Left hindlimb (tissue), 1 donor: Measurements from ENCODE around the gene FBXO42.
"Not testable (repeated sequence)": the region's sequence is repeated elsewhere in the genome, so short reads cannot be mapped to it uniquely, and the experiment has no call there.

ENCODE experiments used
- DNase-seq: peaks from one replicate; pipeline ENCODE4 v3.0.0-alpha.2; 2018

FBXO42 gene

GRCh38 chr1:16241221-16241708 lies 111.0 kb downstream of the FBXO42 start:
- DNase-seq, result no peak

GRCh38 chr1:16239972-16240491 lies 112.2 kb downstream of the FBXO42 start:
- DNase-seq, result no peak

- DNase-seq, result no peak
Measured at GRCh38 chr1:16237343-16237830, 114.9 kb downstream of the FBXO42 start.

- DNase-seq, result peak; percentile 95
Measured at GRCh38 chr1:16236511-16237342, 115.6 kb downstream of the FBXO42 start, which contains the start of gene CPLANE2. CPLANE2 (minus strand) TSS chr1:16237183; CDS start chr1:16236742, 441 bp downstream.

GRCh38 chr1:16235944-16236510 lies 116.3 kb downstream of the FBXO42 start:
- DNase-seq, result no peak

- DNase-seq, result no peak
Measured at GRCh38 chr1:16235347-16235746, 116.9 kb downstream of the FBXO42 start.

GRCh38 chr1:16233431-16233830 lies 118.8 kb downstream of the FBXO42 start:
- no peak for DNase-seq

- no peak for DNase-seq
Measured at GRCh38 chr1:16232316-16232710, 120.0 kb downstream of the FBXO42 start.

GRCh38 chr1:16231331-16232315 lies 120.7 kb downstream of the FBXO42 start:
- DNase-seq, result no peak

- no peak for DNase-seq
Measured at GRCh38 chr1:16230744-16231143, 121.5 kb downstream of the FBXO42 start.

GRCh38 chr1:16229976-16230740 lies 122.1 kb downstream of the FBXO42 start:
- DNase-seq, result no peak

GRCh38 chr1:16226490-16227179 lies 125.6 kb downstream of the FBXO42 start:
- no peak for DNase-seq

GRCh38 chr1:16226129-16226489 lies 126.2 kb downstream of the FBXO42 start:
- DNase-seq, result no peak

- no peak for DNase-seq
Measured at GRCh38 chr1:16224472-16224871, 127.8 kb downstream of the FBXO42 start.

GRCh38 chr1:16222716-16223115 lies 129.6 kb downstream of the FBXO42 start:
- not testable (repeated sequence) for DNase-seq

GRCh38 chr1:16221499-16221898 lies 130.8 kb downstream of the FBXO42 start:
- DNase-seq, result no peak

GRCh38 chr1:16219968-16220500 lies 132.2 kb downstream of the FBXO42 start:
- no peak for DNase-seq

GRCh38 chr1:16218674-16219071 lies 133.6 kb downstream of the FBXO42 start:
- DNase-seq, result no peak

- no peak for DNase-seq
Measured at GRCh38 chr1:16218014-16218673, 134.1 kb downstream of the FBXO42 start.

GRCh38 chr1:16217061-16217785 lies 135.1 kb downstream of the FBXO42 start:
- DNase-seq, result peak; percentile 98
